Activated CD8-positive, alpha-beta memory T cell treated with anti-CD3 and anti-CD28 coated beads, Interleukin-2, amount 10 ng/mL, durations not matched to agents 7 days and 5 days (primary cell): ENCODE measurements around the gene SLC4A2. TPM values are rescaled to one million over a fixed set of nuclear protein-coding genes. Genes with fewer than 3 reads are reported as not detected.
A peak's percentile ranks its signal among the peaks of the same experiment; 100 is the strongest.

Experiments used
- ATAC-seq: fragments of 150-1000 bp; cut with Tn5 transposase; one replicate; pipeline ENCODE4 v1.10.0; 2021; ENCODE audit warnings: moderate library complexity
- CTCF ChIA-PET: fragments of 350-600 bp; sonication (Branson Sonifier 250); formaldehyde crosslinking; loops from one replicate; lab custom pipeline; 2021; ENCODE audit warnings: antibody characterized with exemption; lab: Charles Lee
- DNase-seq: peaks from one replicate; pipeline ENCODE4 v3.0.0-alpha.2; 2020
- H3K27ac Mint-ChIP-seq: one replicate; pipeline ENCODE4 v1.8.0; 2021; ENCODE audit warnings: mild to moderate bottlenecking, mixed read lengths
- H3K27me3 Mint-ChIP-seq: one replicate; pipeline ENCODE4 v1.8.0; 2021; ENCODE audit warnings: mixed read lengths
- H3K36me3 Mint-ChIP-seq: one replicate; pipeline ENCODE4 v1.8.0; 2021; ENCODE audit warnings: mild to moderate bottlenecking, mixed read lengths
- H3K4me1 Mint-ChIP-seq: one replicate; pipeline ENCODE4 v1.8.0; 2021; ENCODE audit warnings: mixed read lengths
- H3K4me3 Mint-ChIP-seq: one replicate; pipeline ENCODE4 v1.8.0; 2021; ENCODE audit warnings: mild to moderate bottlenecking, moderate library complexity, mixed read lengths
- H3K9me3 Mint-ChIP-seq: one replicate; pipeline ENCODE4 v1.8.0; 2022; ENCODE audit warnings: low read depth, mixed read lengths
- total RNA-seq, 2 experiments: library from RNA; stranded (reverse); gene quantifications; one replicate each; pipeline ENCODE4 v1.2.3, GENCODE V29; 2021

SLC4A2 gene
- total RNA-seq, 2 experiments from 2014 or later = 114 to 121 TPM

- no peak for DNase-seq
- Mint-ChIP-seq H3K9me3 (no peaks in the 10 kb centered on the region), H3K4me3 (peak overlapping the region; percentile 95), H3K36me3 (peaks cover 4% of the 10 kb centered on the region), H3K4me1 (peaks cover 50% of the 10 kb centered on the region), H3K27me3 (peaks cover 11% of the 10 kb centered on the region), H3K27ac (peak overlapping the region; percentile 94)
- CTCF ChIA-PET = interaction anchor here (1.1 to 3.4 kb wide), 6 partner anchors 22 to 64 kb away, joined by 3 to 15 read pairs (median 4); partner anchors contain the start of gene ABCB8
- no peak for ATAC-seq
These were observed 23.0 kb downstream of the SLC4A2 start for GRCh38 chr7:151082141-151083070.

GRCh38 chr7:151083071-151083823 is 23.9 kb downstream of the SLC4A2 start, which contains the start of gene TMUB1:
Gene TMUB1, minus strand, starts transcription at chr7:151083493. Its CDS starts 930 bp downstream, at chr7:151082563.
- Mint-ChIP-seq H3K27ac (peak within 1 kb of the TSS; percentile 94), H3K36me3 (peaks cover 4% of the 10 kb centered on the region), H3K4me3 (peak within 1 kb of the TSS; percentile 95), H3K27me3 (peaks cover 14% of the 10 kb centered on the region), H3K4me1 (peaks cover 52% of the 10 kb centered on the region), H3K9me3 (no peaks in the 10 kb centered on the region)
- DNase-seq (peak; percentile 88), ATAC-seq (peak; percentile 63)
- CTCF ChIA-PET = interaction anchor here (0.6 to 3.4 kb wide), 9 partner anchors 16 to 75 kb away, joined by 3 to 15 read pairs (median 3); partner anchors contain the start of genes ABCB8 and SLC4A2

- H3K27ac Mint-ChIP-seq = peak overlapping the region; percentile 61
- H3K9me3 Mint-ChIP-seq = no peaks in the 10 kb centered on the region
- ATAC-seq = no peak
- no peak for DNase-seq
- peaks cover 16% of the 10 kb centered on the region for H3K27me3 Mint-ChIP-seq
- CTCF ChIA-PET = interaction anchor here (0.6 to 3.4 kb wide), 9 partner anchors 16 to 79 kb away, joined by 3 to 15 read pairs (median 4); partner anchors contain the start of genes ABCB8 and SLC4A2
- H3K36me3 Mint-ChIP-seq = peaks cover 4% of the 10 kb centered on the region
- H3K4me1 Mint-ChIP-seq = peaks cover 47% of the 10 kb centered on the region
- peak overlapping the region; percentile 95 for H3K4me3 Mint-ChIP-seq
These were observed 24.4 kb downstream of the SLC4A2 start for GRCh38 chr7:151083824-151084160.

GRCh38 chr7:151085329-151085690 is 25.9 kb downstream of the SLC4A2 start:
- Mint-ChIP-seq H3K9me3 (no peaks in the 10 kb centered on the region), H3K27me3 (peaks cover 16% of the 10 kb centered on the region), H3K4me1 (peaks cover 37% of the 10 kb centered on the region), H3K4me3 (peak overlapping the region; percentile 76), H3K27ac (peak overlapping the region; percentile 4), H3K36me3 (no peaks in the 10 kb centered on the region)
- DNase-seq (no peak), ATAC-seq (no peak)
- CTCF ChIA-PET = interaction anchor here (1.2 to 3.4 kb wide), 6 partner anchors 9 to 57 kb away, joined by 3 to 15 read pairs (median 4); partner anchors contain the start of gene ABCB8

- CTCF ChIA-PET = interaction anchor here (1.2 to 3.4 kb wide), 6 partner anchors 10 to 57 kb away, joined by 3 to 15 read pairs (median 4); partner anchors contain the start of gene ABCB8
- ATAC-seq = peak; percentile 31
- Mint-ChIP-seq H3K4me1 (peaks cover 37% of the 10 kb centered on the region), H3K27ac (peak within 1 kb of the TSS; percentile 79), H3K36me3 (no peaks in the 10 kb centered on the region), H3K9me3 (no peaks in the 10 kb centered on the region), H3K27me3 (peaks cover 16% of the 10 kb centered on the region), H3K4me3 (peak within 1 kb of the TSS; percentile 80)
- DNase-seq = peak; percentile 70
These were observed 26.6 kb downstream of the SLC4A2 start, which contains the start of gene AGAP3 for GRCh38 chr7:151085691-151086620. Gene AGAP3, plus strand, starts transcription at chr7:151086475. Its CDS starts 267 bp downstream, at chr7:151086742.

GRCh38 chr7:151086802-151087244 is 27.4 kb downstream of the SLC4A2 start:
- peak; percentile 9 for ATAC-seq
- CTCF ChIA-PET = interaction anchor here (10.1 kb wide), 1 partner anchor 23 kb away, joined by 69 read pairs; no protein-coding TSS in a partner anchor
- H3K36me3 Mint-ChIP-seq = no peaks in the 10 kb centered on the region
- peak overlapping the region; percentile 79 for H3K27ac Mint-ChIP-seq
- H3K4me1 Mint-ChIP-seq = peaks cover 35% of the 10 kb centered on the region
- H3K4me3 Mint-ChIP-seq = peak overlapping the region; percentile 80
- peaks cover 16% of the 10 kb centered on the region for H3K27me3 Mint-ChIP-seq
- peak; percentile 58 for DNase-seq
- no peaks in the 10 kb centered on the region for H3K9me3 Mint-ChIP-seq

- H3K4me3 Mint-ChIP-seq = peak overlapping the region; percentile 80
- DNase-seq = no peak
- ATAC-seq = peak; percentile 8
- H3K27me3 Mint-ChIP-seq = peaks cover 16% of the 10 kb centered on the region
- CTCF ChIA-PET = interaction anchor here (0.9 to 10.1 kb wide), 5 partner anchors 9 to 156 kb away, joined by 3 to 69 read pairs (median 6); no protein-coding TSS in a partner anchor
- H3K27ac Mint-ChIP-seq = no peak overlapping the region
- no peaks in the 10 kb centered on the region for H3K9me3 Mint-ChIP-seq
- peaks cover 31% of the 10 kb centered on the region for H3K4me1 Mint-ChIP-seq
- H3K36me3 Mint-ChIP-seq = no peaks in the 10 kb centered on the region
These were observed 28.0 kb downstream of the SLC4A2 start for GRCh38 chr7:151087245-151088018.

- Mint-ChIP-seq H3K4me1 (peaks cover 27% of the 10 kb centered on the region), H3K9me3 (no peaks in the 10 kb centered on the region), H3K27me3 (peaks cover 16% of the 10 kb centered on the region), H3K27ac (no peak overlapping the region), H3K4me3 (peak overlapping the region; percentile 42), H3K36me3 (no peaks in the 10 kb centered on the region)
- DNase-seq (no peak), ATAC-seq (no peak)
- CTCF ChIA-PET = interaction anchor here (0.8 to 10.1 kb wide), 7 partner anchors 8 to 156 kb away, joined by 3 to 69 read pairs (median 4); partner anchors contain the start of gene FASTK
These were observed 28.8 kb downstream of the SLC4A2 start for GRCh38 chr7:151088019-151088855.

- CTCF ChIA-PET = interaction anchor here (0.8 to 10.1 kb wide), 7 partner anchors 8 to 155 kb away, joined by 3 to 69 read pairs (median 4); partner anchors contain the start of gene FASTK
- Mint-ChIP-seq H3K9me3 (no peaks in the 10 kb centered on the region), H3K27me3 (peaks cover 16% of the 10 kb centered on the region), H3K4me1 (peaks cover 23% of the 10 kb centered on the region), H3K4me3 (no peak overlapping the region), H3K36me3 (no peaks in the 10 kb centered on the region), H3K27ac (no peak overlapping the region)
- DNase-seq = no peak
- no peak for ATAC-seq
These were observed 29.7 kb downstream of the SLC4A2 start for GRCh38 chr7:151088856-151089699.
